Dermis microvascular lymphatic vessel endothelial cell (primary cell): ENCODE measurements around the gene HOXA6. TPM values are rescaled to one million over a fixed set of nuclear protein-coding genes. Genes with fewer than 3 reads are reported as not detected.
A peak's percentile ranks its signal among the peaks of the same experiment; 100 is the strongest.

ENCODE experiments used
- DNase-seq, 2 donors: peaks; one replicate each; pipeline versions ENCODE4 v3.0.0 to v3.0.0-alpha.2; 2010; ENCODE audit warnings: low read depth in 2 of 2
- total RNA-seq: library from RNA; depleted of rRNA; stranded (reverse); fragments of >200 nt; gene quantifications from 2 replicates; pipeline ENCODE4 v1.2.1, GENCODE V29; 2014

Gene HOXA6
- total RNA-seq, 1 donor from 2014 or later: 1.9 TPM

DNA sequence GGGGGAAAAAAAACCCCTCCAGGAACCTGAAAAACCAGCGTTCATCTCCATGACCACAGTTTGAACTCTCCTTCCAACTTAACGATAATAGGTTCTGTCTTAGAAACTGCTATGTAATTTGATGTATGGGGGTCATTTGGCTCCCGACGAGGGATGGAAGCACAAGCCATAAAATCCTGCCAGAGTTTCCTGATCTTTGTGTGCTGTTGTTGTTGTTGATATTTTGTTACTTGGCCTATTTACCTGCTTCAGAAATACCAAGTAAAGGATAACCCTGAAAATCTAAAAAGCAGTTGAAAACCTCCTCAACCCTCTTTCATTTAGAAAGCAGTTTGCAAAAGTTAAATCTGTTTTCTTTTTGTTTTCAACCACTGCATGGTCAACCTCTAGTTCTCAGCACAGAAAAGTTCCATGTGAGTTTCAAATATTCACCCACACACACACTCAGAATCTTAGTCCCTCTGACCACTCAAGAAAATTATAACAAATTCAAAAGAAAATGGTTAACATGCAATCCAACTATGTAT, 35.8 kb downstream of the HOXA6 start:
- DNase-seq: no peak

DNA sequence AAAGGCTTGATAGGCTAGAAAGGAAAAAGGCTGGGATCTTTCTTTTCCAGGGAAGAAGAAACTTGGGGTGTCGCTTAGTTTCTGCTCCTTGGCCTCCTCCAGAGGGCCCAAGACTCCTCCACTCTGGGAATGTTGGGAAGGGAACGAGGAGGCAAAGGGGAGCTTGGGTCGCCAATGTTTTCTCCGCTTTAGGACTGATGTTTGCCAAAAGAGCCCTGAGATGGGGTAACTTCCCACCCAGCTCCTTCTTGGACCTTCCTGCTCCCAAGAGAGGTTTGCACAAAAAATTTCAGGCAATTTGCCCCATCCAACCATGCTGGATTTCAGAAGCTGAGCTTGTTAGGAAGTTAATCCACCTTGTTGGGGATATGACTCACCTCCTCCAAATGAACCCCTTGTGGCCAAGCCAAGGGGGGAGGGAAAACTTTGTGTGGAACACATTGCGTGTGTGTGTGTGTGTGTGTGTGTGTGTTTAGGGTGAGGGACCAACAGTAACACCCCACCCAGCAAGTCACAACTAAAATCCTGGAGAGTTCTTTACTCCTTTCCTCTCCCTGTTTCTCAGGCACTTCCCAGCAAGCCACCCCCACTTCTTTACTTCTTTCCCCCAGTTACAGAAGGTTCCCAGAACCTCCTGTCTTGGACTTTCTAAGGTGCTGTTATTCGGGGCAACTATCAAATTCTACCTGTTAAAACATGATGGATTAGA, 36.4 kb downstream of the HOXA6 start:
- DNase-seq: peak in 1 of 2 donors; percentile 78

DNA sequence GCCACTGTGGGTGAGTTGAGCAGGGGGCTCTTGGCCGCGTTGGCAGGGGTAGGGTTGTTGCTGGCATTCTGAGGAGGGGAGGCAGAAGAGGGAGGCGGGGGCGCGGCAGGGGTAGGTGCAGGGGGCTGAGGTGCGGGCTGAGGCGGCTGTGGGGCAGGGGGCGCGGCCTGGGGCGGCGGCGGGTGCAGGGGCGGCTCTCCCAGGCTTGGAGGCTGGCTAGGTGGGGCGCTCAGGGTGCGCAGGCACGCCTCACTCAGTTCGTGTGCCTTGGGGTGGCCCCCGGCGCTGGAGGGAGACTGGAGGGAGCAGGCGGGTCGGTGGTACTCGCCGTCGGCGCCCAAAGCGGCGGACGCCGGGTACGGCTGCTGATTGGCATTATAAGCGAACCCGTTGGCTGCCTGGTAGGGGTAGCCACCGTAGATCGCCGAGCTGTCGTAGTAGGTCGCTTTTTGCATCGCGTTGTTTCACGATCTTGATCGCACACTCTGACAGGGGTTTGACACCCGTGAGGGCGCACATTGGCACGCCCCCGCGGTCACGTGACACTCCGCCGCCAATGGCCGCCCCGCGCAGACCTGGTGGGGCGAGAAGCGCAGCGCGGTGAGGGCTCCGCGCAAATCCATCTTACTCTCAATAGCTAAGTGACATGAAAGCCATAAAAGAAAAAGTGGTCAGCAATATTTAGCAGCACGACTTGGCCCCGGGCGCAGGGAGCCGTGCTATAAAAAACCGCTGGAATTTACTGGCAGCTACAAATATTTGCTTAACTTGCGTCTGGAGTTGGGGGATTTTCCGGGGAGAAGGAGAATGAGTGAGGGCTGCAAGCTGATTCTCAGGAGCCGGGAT, 37.2 kb downstream of the HOXA6 start:
- DNase-seq: no peak

DNA sequence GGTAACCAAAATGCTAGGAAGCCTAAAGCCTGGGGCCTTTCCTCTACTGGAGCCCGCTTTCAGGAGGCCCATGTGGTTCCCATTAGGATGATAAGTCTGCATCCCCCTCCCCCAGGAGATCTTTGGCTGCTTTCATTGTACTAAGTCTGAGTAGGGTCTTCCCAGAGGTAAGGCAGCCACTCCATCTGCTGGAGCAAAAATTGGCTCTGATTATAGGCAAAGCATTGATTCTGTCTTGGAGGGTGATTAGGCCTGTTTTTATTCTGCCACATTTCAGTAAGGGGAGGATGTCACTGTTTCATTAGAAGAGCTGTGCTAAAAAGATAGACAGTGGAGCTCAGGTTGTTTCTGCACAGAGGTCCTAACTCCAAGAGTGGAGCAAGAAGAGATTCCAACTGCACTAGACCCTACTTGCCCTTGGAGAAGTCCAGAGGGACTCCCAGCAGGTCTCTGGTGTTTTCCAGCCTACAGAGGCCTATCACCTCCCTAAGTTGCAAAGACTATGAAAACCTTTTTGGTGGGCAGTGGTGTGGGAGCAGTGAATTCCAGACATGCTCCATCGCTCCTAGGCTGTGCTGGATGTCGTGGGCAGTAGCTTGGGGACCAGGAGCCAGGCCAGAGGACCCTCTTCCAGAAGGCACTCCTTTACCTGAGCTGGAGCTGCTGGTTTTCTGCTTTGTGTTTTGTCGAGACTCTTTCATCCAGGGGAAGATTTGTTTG, 37.9 kb downstream of the HOXA6 start:
- DNase-seq: no peak

DNA sequence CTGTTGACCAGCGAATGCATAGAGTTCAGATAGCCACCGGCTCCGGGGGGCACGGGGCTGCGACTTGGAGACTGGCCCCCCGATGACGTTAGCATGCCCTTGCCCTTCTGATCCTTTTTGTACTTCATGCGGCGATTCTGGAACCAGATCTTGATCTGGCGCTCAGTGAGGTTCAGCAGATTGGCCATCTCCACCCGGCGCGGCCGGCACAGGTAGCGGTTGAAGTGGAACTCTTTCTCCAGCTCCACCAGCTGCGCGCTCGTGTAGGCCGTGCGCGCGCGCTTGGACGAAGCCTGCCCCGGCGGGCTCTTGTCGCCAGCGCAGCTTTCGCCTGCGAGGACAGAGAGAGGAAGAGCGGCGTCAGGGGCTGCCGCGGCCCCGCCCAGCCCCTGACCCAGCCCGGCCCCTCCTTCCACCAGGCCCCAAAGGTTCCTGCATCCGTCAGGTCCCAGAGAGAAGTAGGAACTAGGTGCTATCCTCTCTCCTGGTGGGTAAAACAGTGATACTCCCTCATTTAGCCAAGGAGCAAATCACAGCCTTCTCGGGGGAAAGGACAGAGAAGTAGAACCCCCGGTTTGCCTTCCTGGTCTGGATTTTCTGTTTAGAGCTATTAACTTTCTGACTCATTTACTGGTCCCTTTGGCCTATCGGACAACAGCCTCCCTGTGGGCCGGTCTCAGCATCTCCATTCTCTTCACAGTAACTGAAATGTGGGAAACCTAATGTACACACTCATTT, 39.0 kb downstream of the HOXA6 start:
- DNase-seq: peak in 1 of 2 donors; percentile 77

GRCh38 chr7:27107391-27108381, 39.9 kb downstream of the HOXA6 start:
- peak in 1 of 2 donors; percentile 39 for DNase-seq

DNA sequence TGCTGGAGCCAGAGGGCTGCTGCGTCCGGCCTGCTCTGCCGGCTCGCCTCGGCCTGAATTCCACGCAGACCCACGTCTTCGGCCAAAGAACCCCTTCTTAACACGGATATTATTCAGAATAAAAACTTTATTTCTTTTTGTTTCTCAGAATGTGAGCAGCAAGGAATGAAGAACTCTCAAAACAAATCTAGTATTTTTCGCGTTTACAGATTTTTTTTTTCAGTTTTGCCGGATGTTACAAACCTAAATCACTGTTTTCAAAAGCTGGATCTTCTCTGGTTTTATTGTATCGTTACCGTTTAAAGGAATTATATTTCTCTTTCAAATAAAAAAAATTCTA, 40.7 kb downstream of the HOXA6 start:
- no peak for DNase-seq

- peak in 1 of 2 donors; percentile 64 for DNase-seq
Measured at GRCh38 chr7:27106181-27106900, 41.2 kb downstream of the HOXA6 start.

DNA sequence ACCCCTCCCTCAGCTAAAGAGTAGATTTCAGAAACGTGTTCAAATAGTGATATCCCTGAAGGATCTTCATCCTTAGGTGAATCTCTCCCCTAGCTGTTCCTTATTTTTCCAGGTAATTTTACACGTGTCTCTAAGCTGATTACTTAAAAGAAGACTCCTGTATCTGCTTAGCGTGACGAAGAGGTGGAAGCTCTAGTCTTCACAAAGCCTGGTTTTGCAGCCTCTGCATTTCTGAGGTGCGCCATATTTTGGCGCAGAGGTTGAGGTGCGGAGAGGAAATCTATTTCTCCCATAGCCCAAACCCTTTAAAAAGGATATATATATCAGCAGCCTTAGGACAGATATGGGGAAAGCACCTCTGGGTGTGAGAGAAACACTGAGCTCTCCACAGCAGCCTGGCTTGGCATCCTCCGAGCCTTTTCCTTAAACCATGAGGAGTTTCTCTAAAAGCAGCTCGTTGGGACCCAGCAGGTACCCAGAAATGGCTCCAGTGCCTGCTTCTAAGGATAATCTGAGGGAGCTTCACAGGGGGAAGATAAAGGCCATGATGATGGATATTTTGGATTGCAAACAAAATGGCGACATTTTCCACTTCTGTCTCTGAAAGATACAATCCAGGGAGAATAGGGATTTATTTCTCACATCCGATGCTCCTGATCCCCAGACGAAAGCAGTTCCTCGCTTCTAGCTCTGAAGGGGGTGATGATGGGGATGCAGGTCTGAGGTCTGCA, 42.1 kb downstream of the HOXA6 start:
- DNase-seq: no peak

DNA sequence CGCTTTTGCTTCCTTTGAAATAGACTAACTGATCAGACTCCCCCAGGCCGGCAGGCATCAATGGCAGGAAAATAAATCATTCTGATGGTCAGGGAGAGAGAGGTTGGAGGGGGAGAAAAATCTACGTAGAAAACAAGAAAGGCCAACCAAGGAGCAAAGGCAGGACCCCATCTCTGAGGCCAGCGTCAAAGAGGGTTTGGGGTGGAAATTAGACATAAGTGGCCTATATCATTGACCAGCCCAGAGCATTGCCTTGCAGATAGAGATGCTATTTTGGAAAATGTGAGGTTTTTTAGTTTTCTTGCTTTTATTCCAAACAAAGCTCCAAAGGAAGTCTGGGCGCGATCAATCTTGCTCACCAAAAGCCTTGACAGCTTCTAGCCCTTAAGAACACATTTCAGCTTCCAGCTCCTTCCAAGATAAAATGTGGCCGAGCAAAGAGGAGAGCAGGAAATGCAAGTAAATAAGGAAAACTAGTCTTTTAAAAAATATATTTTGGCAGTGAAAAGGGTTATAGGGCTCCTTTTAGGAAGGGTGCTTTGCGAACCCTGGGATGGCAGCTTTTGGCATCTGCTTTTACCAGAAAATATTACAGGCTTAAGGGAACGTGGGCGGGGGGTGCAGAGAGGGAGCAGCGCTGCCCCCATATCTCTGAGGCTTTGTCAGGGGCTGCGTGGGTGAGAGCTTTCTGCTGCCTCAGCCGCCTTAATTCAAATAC, 43.1 kb downstream of the HOXA6 start:
- no peak for DNase-seq

GRCh38 chr7:27103489-27104226, 43.9 kb downstream of the HOXA6 start:
- no peak for DNase-seq

GRCh38 chr7:27102581-27103442, 44.8 kb downstream of the HOXA6 start, which contains the start of gene HOXA2:
HOXA2 (minus strand) TSS chr7:27102683; CDS start chr7:27102500, 183 bp downstream.
- peak in 1 of 2 donors; percentile 71 for DNase-seq

GRCh38 chr7:27101957-27102580, 45.5 kb downstream of the HOXA6 start:
- no peak for DNase-seq

- no peak for DNase-seq
Measured at GRCh38 chr7:27101171-27101956, 46.2 kb downstream of the HOXA6 start.

DNA sequence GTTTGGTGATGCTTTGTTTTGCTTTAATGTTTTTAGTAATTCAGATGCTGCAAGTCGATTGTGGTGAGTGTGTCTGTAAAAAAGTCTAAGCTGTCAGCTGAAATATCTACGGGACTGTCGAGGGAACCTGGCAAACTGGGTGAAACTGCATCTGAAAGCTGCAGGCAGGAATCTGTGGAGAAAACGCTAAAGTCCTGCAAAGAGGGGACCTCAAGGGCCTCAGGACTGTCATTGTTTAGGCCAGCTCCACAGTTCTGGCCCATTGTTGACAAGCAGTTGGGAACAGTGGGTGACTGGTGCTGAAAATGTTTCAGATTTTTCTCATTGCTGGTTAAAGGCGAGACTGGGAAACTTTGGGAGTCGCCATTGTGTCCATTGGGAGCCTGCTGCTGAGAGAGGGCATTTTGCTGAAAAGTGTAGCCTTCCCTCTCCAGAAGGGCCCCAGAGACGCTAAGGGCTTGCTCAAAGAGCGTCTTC, 46.8 kb downstream of the HOXA6 start:
- DNase-seq: no peak
